HepG2 (cell line): ENCODE data around the gene MEG3. TPM values are rescaled to one million over a fixed set of nuclear protein-coding genes. Genes with fewer than 3 reads are reported as not detected.
A peak's percentile ranks its signal among the peaks of the same experiment; 100 is the strongest.

Experiments
- AKAP8 ChIP-seq: sonication (generic); formaldehyde crosslinking; IDR thresholded peaks from 2 replicates; pipeline ENCODE4 v1.5.1; 2020; ENCODE audit warnings: mild to moderate bottlenecking, missing genetic modification reagents
- ETV5 ChIP-seq: IDR thresholded peaks from 2 replicates; pipeline ENCODE4 v1.6.1; 2018; ENCODE audit warnings: missing biosample characterization, missing genetic modification reagents, inconsistent platforms, borderline replicate concordance
- IRF2 ChIP-seq: IDR thresholded peaks from 2 replicates; pipeline ENCODE4 v1.6.1; 2018; ENCODE audit warnings: missing genetic modification reagents, missing compliant biosample characterization
- KLF11 ChIP-seq: IDR thresholded peaks from 2 replicates; pipeline ENCODE4 v1.6.1; 2016; ENCODE audit warnings: missing compliant biosample characterization
- MTF1 ChIP-seq: sonication (generic); formaldehyde crosslinking; IDR thresholded peaks from 2 replicates; pipeline ENCODE4 v1.5.0; 2020; ENCODE audit warnings: missing genetic modification reagents
- RELA ChIP-seq: sonication (generic); formaldehyde crosslinking; IDR thresholded peaks from 2 replicates; pipeline ENCODE4 v1.4.0; 2020; ENCODE audit warnings: missing genetic modification reagents
- ZNF207 ChIP-seq: fragments of 450-650 bp; IDR thresholded peaks from 2 replicates; pipeline ENCODE4 v1.6.1; 2016; ENCODE audit warnings: antibody characterized with exemption, borderline replicate concordance
- ZNF672 ChIP-seq: sonication (generic); formaldehyde crosslinking; IDR thresholded peaks from 2 replicates; pipeline ENCODE4 v1.8.1; 2022; ENCODE audit warnings: missing genetic modification reagents
- ZNF878 ChIP-seq: sonication (generic); formaldehyde crosslinking; IDR thresholded peaks from 2 replicates; pipeline ENCODE4 v1.8.1; 2023; ENCODE audit warnings: mild to moderate bottlenecking, missing genetic modification reagents, moderate library complexity
- polyA plus RNA-seq, 8 experiments: library from polyadenylated mRNA; depleted of rRNA in 3 of 8; stranded (reverse) in 7 of 8; unstranded in 1 of 8; fragments of >200 nt; fragmentation: Illumina TruSeq in 4 of 8; extraction: Trizol in 4 of 8; gene quantifications; 2 replicates each; pipeline versions ENCODE4 v1.2.1 to v1.2.3, GENCODE V29; 2011 to 2016; ENCODE audit warnings: low read depth in 4 of 8, missing spikeins in 1 of 8, mixed read lengths in 1 of 8; ENCODE audit not compliant: insufficient read depth in 1 of 8
- total RNA-seq, 5 experiments: library from RNA; depleted of rRNA; stranded (reverse); fragments of >200 nt; fragmentation: Illumina TruSeq; extraction: Trizol; gene quantifications; 2 replicates each; pipeline ENCODE4 v1.2.3, GENCODE V29; 2016; ENCODE audit warnings: low read depth in 1 of 5
- TF ChIP-seq, protein P1 (sequence below): IDR thresholded peaks from 2 replicates; pipeline ENCODE4 v1.6.1; 2016; ENCODE audit warnings: missing compliant biosample characterization, missing genetic modification reagents, borderline replicate concordance
- TF ChIP-seq, protein P2 (sequence below): sonication (generic); formaldehyde crosslinking; IDR thresholded peaks from 2 replicates; pipeline ENCODE4 v1.5.1; 2020; ENCODE audit warnings: mild to moderate bottlenecking, missing genetic modification reagents, moderate library complexity
- TF ChIP-seq, protein P3 (sequence below): sonication (generic); formaldehyde crosslinking; IDR thresholded peaks from 2 replicates; pipeline ENCODE4 v1.4.0; 2020; ENCODE audit warnings: missing genetic modification reagents; ENCODE audit errors: not compliant biosample characterization
- TF ChIP-seq, protein P4 (sequence below): sonication (generic); formaldehyde crosslinking; IDR thresholded peaks from 2 replicates; pipeline ENCODE4 v1.5.1; 2020; ENCODE audit warnings: missing genetic modification reagents, mild to moderate bottlenecking, borderline replicate concordance
- TF ChIP-seq, protein P5 (sequence below), 2 experiments: sonication (generic) in 1 of 2; formaldehyde crosslinking in 1 of 2; IDR thresholded peaks; 2 replicates each; pipeline versions ENCODE4 v1.4.0 to v1.6.1; 2016 to 2020; ENCODE audit warnings: borderline replicate concordance in 1 of 2, low read depth in 1 of 2, mild to moderate bottlenecking in 1 of 2, missing genetic modification reagents in 1 of 2
- TF ChIP-seq, protein P6 (sequence below): sonication (generic); formaldehyde crosslinking; IDR thresholded peaks from 2 replicates; pipeline ENCODE4 v1.8.0; 2022; ENCODE audit warnings: mild to moderate bottlenecking, missing genetic modification reagents, moderate library complexity

The MEG3 gene
- total and polyA plus RNA-seq, 2 of the 13 experiments (the other 11 are each of a cell fraction or from before 2014, with no cell fraction given) = 0.17 TPM; not detected in 1

DNA sequence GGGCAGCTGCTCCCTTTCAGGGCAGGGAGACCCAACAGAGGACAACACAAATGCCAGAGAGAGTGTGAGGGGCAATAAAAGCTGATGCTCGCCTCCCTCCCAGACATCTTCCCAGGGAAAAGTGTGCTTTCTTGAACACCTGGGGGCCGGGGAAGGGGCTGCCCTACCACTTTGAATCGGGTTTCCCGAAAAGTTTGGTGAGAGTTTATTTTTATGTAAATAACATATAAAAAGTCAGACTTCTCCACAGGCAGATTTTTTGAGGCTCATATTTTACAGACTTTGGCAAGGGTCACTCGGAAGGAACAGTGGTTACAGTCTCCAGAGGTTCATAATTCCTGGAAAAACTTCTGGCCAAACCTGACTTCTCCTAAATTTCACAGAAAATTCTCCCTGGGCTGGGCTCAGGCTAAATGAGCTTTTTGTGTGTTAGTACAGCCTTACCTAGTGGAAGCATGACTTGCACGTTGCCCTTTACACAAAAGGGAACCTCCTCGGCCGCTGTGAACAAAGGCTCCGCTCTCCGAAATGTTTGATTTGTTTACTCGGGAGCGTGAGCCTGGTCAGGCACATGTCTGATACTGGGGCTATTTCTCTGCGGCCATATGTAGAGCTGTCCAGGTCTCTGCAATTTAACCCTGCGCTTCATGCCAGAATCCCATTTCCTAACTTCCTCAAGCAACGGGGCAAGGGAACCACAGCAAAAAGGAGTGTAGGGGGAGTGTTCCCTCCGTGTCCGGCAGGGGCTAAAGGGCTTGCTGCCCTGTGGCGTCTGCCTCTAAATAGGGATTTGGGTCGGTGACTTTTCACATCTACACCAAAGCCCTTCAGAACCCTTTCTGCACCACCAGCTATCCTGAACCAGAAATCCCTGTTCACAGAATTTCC lies 74.2 kb downstream of the MEG3 start (continued):
- TF ChIP-seq, protein P1, sequence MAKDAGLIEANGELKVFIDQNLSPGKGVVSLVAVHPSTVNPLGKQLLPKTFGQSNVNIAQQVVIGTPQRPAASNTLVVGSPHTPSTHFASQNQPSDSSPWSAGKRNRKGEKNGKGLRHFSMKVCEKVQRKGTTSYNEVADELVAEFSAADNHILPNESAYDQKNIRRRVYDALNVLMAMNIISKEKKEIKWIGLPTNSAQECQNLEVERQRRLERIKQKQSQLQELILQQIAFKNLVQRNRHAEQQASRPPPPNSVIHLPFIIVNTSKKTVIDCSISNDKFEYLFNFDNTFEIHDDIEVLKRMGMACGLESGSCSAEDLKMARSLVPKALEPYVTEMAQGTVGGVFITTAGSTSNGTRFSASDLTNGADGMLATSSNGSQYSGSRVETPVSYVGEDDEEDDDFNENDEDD (CRISPR knock-in tag) = peak; percentile 60; the same call in 1 of the 2 replicates
- TF ChIP-seq, protein P2, sequence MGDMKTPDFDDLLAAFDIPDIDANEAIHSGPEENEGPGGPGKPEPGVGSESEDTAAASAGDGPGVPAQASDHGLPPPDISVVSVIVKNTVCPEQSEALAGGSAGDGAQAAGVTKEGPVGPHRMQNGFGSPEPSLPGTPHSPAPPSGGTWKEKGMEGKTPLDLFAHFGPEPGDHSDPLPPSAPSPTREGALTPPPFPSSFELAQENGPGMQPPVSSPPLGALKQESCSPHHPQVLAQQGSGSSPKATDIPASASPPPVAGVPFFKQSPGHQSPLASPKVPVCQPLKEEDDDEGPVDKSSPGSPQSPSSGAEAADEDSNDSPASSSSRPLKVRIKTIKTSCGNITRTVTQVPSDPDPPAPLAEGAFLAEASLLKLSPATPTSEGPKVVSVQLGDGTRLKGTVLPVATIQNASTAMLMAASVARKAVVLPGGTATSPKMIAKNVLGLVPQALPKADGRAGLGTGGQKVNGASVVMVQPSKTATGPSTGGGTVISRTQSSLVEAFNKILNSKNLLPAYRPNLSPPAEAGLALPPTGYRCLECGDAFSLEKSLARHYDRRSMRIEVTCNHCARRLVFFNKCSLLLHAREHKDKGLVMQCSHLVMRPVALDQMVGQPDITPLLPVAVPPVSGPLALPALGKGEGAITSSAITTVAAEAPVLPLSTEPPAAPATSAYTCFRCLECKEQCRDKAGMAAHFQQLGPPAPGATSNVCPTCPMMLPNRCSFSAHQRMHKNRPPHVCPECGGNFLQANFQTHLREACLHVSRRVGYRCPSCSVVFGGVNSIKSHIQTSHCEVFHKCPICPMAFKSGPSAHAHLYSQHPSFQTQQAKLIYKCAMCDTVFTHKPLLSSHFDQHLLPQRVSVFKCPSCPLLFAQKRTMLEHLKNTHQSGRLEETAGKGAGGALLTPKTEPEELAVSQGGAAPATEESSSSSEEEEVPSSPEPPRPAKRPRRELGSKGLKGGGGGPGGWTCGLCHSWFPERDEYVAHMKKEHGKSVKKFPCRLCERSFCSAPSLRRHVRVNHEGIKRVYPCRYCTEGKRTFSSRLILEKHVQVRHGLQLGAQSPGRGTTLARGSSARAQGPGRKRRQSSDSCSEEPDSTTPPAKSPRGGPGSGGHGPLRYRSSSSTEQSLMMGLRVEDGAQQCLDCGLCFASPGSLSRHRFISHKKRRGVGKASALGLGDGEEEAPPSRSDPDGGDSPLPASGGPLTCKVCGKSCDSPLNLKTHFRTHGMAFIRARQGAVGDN = peak; percentile 62
- TF ChIP-seq ZNF207 = no peak
- no peak for TF ChIP-seq RELA (CRISPR knock-in tag)
- peak; percentile 29; the same call in 1 of the 2 replicates for TF ChIP-seq IRF2
- TF ChIP-seq ZNF878 (CRISPR knock-in tag) = no peak
- TF ChIP-seq, protein P3, sequence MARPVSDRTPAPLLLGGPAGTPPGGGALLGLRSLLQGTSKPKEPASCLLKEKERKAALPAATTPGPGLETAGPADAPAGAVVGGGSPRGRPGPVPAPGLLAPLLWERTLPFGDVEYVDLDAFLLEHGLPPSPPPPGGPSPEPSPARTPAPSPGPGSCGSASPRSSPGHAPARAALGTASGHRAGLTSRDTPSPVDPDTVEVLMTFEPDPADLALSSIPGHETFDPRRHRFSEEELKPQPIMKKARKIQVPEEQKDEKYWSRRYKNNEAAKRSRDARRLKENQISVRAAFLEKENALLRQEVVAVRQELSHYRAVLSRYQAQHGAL (CRISPR knock-in tag) = no peak
- no peak; the same call in 1 of the 2 replicates for TF ChIP-seq ETV5 (CRISPR knock-in tag)
- TF ChIP-seq, protein P4, sequence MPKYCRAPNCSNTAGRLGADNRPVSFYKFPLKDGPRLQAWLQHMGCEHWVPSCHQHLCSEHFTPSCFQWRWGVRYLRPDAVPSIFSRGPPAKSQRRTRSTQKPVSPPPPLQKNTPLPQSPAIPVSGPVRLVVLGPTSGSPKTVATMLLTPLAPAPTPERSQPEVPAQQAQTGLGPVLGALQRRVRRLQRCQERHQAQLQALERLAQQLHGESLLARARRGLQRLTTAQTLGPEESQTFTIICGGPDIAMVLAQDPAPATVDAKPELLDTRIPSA (CRISPR knock-in tag) = no peak
- TF ChIP-seq ZNF672 (CRISPR knock-in tag) = no peak
- no peak for TF ChIP-seq MTF1 (CRISPR knock-in tag)
- no peak for TF ChIP-seq KLF11 (CRISPR knock-in tag)
- no peak for TF ChIP-seq AKAP8 (CRISPR knock-in tag)
- TF ChIP-seq, protein P5, sequence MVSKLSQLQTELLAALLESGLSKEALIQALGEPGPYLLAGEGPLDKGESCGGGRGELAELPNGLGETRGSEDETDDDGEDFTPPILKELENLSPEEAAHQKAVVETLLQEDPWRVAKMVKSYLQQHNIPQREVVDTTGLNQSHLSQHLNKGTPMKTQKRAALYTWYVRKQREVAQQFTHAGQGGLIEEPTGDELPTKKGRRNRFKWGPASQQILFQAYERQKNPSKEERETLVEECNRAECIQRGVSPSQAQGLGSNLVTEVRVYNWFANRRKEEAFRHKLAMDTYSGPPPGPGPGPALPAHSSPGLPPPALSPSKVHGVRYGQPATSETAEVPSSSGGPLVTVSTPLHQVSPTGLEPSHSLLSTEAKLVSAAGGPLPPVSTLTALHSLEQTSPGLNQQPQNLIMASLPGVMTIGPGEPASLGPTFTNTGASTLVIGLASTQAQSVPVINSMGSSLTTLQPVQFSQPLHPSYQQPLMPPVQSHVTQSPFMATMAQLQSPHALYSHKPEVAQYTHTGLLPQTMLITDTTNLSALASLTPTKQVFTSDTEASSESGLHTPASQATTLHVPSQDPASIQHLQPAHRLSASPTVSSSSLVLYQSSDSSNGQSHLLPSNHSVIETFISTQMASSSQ (IDR thresholded peaks at IDR 0.05; ENCODE audit: low read depth) = no peak
- TF ChIP-seq, protein P5 (CRISPR knock-in tag; IDR thresholded peaks at IDR 0.05; ENCODE audit: borderline replicate concordance) = no peak
- TF ChIP-seq, protein P6, sequence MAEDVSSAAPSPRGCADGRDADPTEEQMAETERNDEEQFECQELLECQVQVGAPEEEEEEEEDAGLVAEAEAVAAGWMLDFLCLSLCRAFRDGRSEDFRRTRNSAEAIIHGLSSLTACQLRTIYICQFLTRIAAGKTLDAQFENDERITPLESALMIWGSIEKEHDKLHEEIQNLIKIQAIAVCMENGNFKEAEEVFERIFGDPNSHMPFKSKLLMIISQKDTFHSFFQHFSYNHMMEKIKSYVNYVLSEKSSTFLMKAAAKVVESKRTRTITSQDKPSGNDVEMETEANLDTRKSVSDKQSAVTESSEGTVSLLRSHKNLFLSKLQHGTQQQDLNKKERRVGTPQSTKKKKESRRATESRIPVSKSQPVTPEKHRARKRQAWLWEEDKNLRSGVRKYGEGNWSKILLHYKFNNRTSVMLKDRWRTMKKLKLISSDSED (CRISPR knock-in tag) = no peak
